Type B pancreatic cell (in vitro differentiated cells): Measurements from ENCODE around the gene SERPINA10. TPM values are rescaled to one million over a fixed set of nuclear protein-coding genes. Genes with fewer than 3 reads are reported as not detected.

Experiments
- DNase-seq: peaks from one replicate; pipeline ENCODE4 v3.0.0; 2021; ENCODE audit warnings: mixed read lengths; ENCODE audit not compliant: unreplicated experiment; ENCODE audit errors: extremely low spot score
- H3K27ac Mint-ChIP-seq: 2 replicates; pipeline ENCODE4 v1.8.0; 2021; ENCODE audit warnings: mild to moderate bottlenecking, mixed read lengths
- H3K27me3 Mint-ChIP-seq: 2 replicates; pipeline ENCODE4 v1.8.0; 2021; ENCODE audit warnings: mixed read lengths
- H3K36me3 Mint-ChIP-seq: 2 replicates; pipeline ENCODE4 v1.8.0; 2021; ENCODE audit warnings: mixed read lengths
- H3K4me1 Mint-ChIP-seq: one replicate; pipeline ENCODE4 v1.8.0; 2021; ENCODE audit warnings: mixed read lengths; ENCODE audit not compliant: unreplicated experiment
- H3K4me3 Mint-ChIP-seq: 2 replicates; pipeline ENCODE4 v1.8.0; 2021; ENCODE audit warnings: mild to moderate bottlenecking, mixed read lengths
- H3K9me3 Mint-ChIP-seq: 2 replicates; pipeline ENCODE4 v1.8.0; 2021; ENCODE audit warnings: mixed read lengths
- CTCF ChIP-seq: fragments of 200-600 bp; sonication (generic); conservative IDR thresholded peaks from 2 replicates; pipeline ENCODE4 v1.5.0; 2021; ENCODE audit warnings: antibody characterized with exemption, mild to moderate bottlenecking
- total RNA-seq: library from RNA; stranded (reverse); gene quantifications from 2 replicates; pipeline ENCODE4 v1.2.1, GENCODE V29; 2021; ENCODE audit warnings: low replicate concordance

Gene SERPINA10
- total RNA-seq, 1 donor from 2014 or later = 1.5 TPM

- no peak for TF ChIP-seq CTCF
Measured at GRCh38 chr14:94337274-94337673, 44.2 kb upstream of the SERPINA10 start.

GRCh38 chr14:94334872-94335271 is 41.8 kb upstream of the SERPINA10 start:
- no peak for TF ChIP-seq CTCF
- no peak for DNase-seq
- H3K4me1 Mint-ChIP-seq = peaks cover under 1% of the 10 kb centered on the region
- H3K36me3 Mint-ChIP-seq = no peaks in the 10 kb centered on the region
- H3K4me3 Mint-ChIP-seq = no peak overlapping the region
- no peaks in the 10 kb centered on the region for H3K27me3 Mint-ChIP-seq
- H3K27ac Mint-ChIP-seq = no peak overlapping the region
- H3K9me3 Mint-ChIP-seq = no peaks in the 10 kb centered on the region

More at GRCh38 chr14:94337274-94337673, 44.2 kb upstream of the SERPINA10 start:
- Mint-ChIP-seq H3K4me3 (no peak overlapping the region), H3K27ac (no peak overlapping the region), H3K27me3 (peaks cover 7% of the 10 kb centered on the region), H3K9me3 (no peaks in the 10 kb centered on the region), H3K36me3 (no peaks in the 10 kb centered on the region), H3K4me1 (no peaks in the 10 kb centered on the region)
- no peak for DNase-seq

- H3K4me1 Mint-ChIP-seq = peaks cover 5% of the 10 kb centered on the region
- no peak overlapping the region for H3K4me3 Mint-ChIP-seq
- H3K36me3 Mint-ChIP-seq = no peaks in the 10 kb centered on the region
- H3K9me3 Mint-ChIP-seq = no peaks in the 10 kb centered on the region
- TF ChIP-seq CTCF = no peak
- H3K27ac Mint-ChIP-seq = no peak overlapping the region
- no peaks in the 10 kb centered on the region for H3K27me3 Mint-ChIP-seq
- DNase-seq = no peak
Measured at GRCh38 chr14:94332587-94332986, 39.5 kb upstream of the SERPINA10 start.

- H3K4me3 Mint-ChIP-seq = no peak overlapping the region
- H3K36me3 Mint-ChIP-seq = no peaks in the 10 kb centered on the region
- H3K4me1 Mint-ChIP-seq = peaks cover 5% of the 10 kb centered on the region
- H3K9me3 Mint-ChIP-seq = no peaks in the 10 kb centered on the region
- DNase-seq = no peak
- no peak overlapping the region for H3K27ac Mint-ChIP-seq
- no peaks in the 10 kb centered on the region for H3K27me3 Mint-ChIP-seq
- no peak for TF ChIP-seq CTCF
Measured at GRCh38 chr14:94332063-94332583, 39.1 kb upstream of the SERPINA10 start.

- no peak for TF ChIP-seq CTCF
- Mint-ChIP-seq H3K36me3 (no peaks in the 10 kb centered on the region), H3K4me1 (peaks cover 5% of the 10 kb centered on the region), H3K27me3 (no peaks in the 10 kb centered on the region), H3K4me3 (no peak overlapping the region), H3K27ac (no peak overlapping the region), H3K9me3 (no peaks in the 10 kb centered on the region)
- DNase-seq = no peak
Measured at GRCh38 chr14:94331462-94331861, 38.4 kb upstream of the SERPINA10 start.

GRCh38 chr14:94330857-94331256 is 37.8 kb upstream of the SERPINA10 start:
- Mint-ChIP-seq H3K9me3 (no peaks in the 10 kb centered on the region), H3K4me1 (peaks cover 5% of the 10 kb centered on the region), H3K27me3 (no peaks in the 10 kb centered on the region), H3K36me3 (no peaks in the 10 kb centered on the region), H3K27ac (no peak overlapping the region), H3K4me3 (no peak overlapping the region)
- no peak for TF ChIP-seq CTCF
- DNase-seq = no peak
